Measurements from ENCODE around the gene TBC1D1. TPM values are rescaled to one million over a fixed set of nuclear protein-coding genes. Genes with fewer than 3 reads are reported as not detected.

Gene TBC1D1
- total RNA-seq, 1 experiment from 2014 or later, result 49.9 TPM

- no peak for DNase-seq (ENCODE audit: low read depth)
Observed at GRCh38 chr4:37990731-37991245, 99.9 kb downstream of the TBC1D1 start.

GRCh38 chr4:37991623-37992410 lies 100.9 kb downstream of the TBC1D1 start:
- no peak for DNase-seq (ENCODE audit: low read depth)

GRCh38 chr4:37993806-37994205 lies 102.9 kb downstream of the TBC1D1 start:
- no peak for DNase-seq (ENCODE audit: low read depth)

- DNase-seq (ENCODE audit: low read depth), result no peak
Observed at GRCh38 chr4:37994569-37994968, 103.7 kb downstream of the TBC1D1 start.

- DNase-seq (ENCODE audit: low read depth), result no peak
Observed at GRCh38 chr4:37995299-37995821, 104.5 kb downstream of the TBC1D1 start.

GRCh38 chr4:37995981-37996775 lies 105.3 kb downstream of the TBC1D1 start:
- no peak for DNase-seq (ENCODE audit: low read depth)

- no peak for DNase-seq (ENCODE audit: low read depth)
Observed at GRCh38 chr4:37998226-37998625, 107.3 kb downstream of the TBC1D1 start.

- no peak for DNase-seq (ENCODE audit: low read depth)
Observed at GRCh38 chr4:37999000-37999716, 108.3 kb downstream of the TBC1D1 start.

- no peak for DNase-seq (ENCODE audit: low read depth)
Observed at GRCh38 chr4:37999965-38000364, 109.1 kb downstream of the TBC1D1 start.

GRCh38 chr4:38001927-38002326 lies 111.0 kb downstream of the TBC1D1 start:
- DNase-seq (ENCODE audit: low read depth), result no peak

GRCh38 chr4:38002451-38003071 lies 111.7 kb downstream of the TBC1D1 start:
- no peak for DNase-seq (ENCODE audit: low read depth)

- DNase-seq (ENCODE audit: low read depth), result no peak
Observed at GRCh38 chr4:38003102-38003501, 112.2 kb downstream of the TBC1D1 start.

- no peak for DNase-seq (ENCODE audit: low read depth)
Observed at GRCh38 chr4:38003628-38004027, 112.7 kb downstream of the TBC1D1 start.

- DNase-seq (ENCODE audit: low read depth), result no peak
Observed at GRCh38 chr4:38004062-38004461, 113.2 kb downstream of the TBC1D1 start.

GRCh38 chr4:38004887-38005286 lies 114.0 kb downstream of the TBC1D1 start:
- no peak for DNase-seq (ENCODE audit: low read depth)

GRCh38 chr4:38005637-38006036 lies 114.8 kb downstream of the TBC1D1 start:
- no peak for DNase-seq (ENCODE audit: low read depth)

- no peak for DNase-seq (ENCODE audit: low read depth)
Observed at GRCh38 chr4:38007645-38008044, 116.8 kb downstream of the TBC1D1 start.

- no peak for DNase-seq (ENCODE audit: low read depth)
Observed at GRCh38 chr4:38008571-38009021, 117.7 kb downstream of the TBC1D1 start.

- DNase-seq (ENCODE audit: low read depth), result no peak
Observed at GRCh38 chr4:38009421-38009820, 118.5 kb downstream of the TBC1D1 start.

- DNase-seq (ENCODE audit: low read depth), result no peak
Observed at GRCh38 chr4:38009949-38010348, 119.1 kb downstream of the TBC1D1 start.

- DNase-seq (ENCODE audit: low read depth), result no peak
Observed at GRCh38 chr4:38011511-38012162, 120.8 kb downstream of the TBC1D1 start.
